Esophagus muscularis mucosa (tissue), 4 donors: ENCODE results near the gene PAX1.

Experiments
- CTCF ChIP-seq, 3 experiments: fragments of 200-600 bp in 2 of 3; fragments of 450-650 bp in 1 of 3; sonication (generic) in 2 of 3; IDR thresholded peaks; one replicate each; pipeline ENCODE4 v1.5.1; 2017 to 2019; ENCODE audit warnings: antibody characterized with exemption in 3 of 3, mild to moderate bottlenecking in 2 of 3, moderate library complexity in 1 of 3
- EP300 ChIP-seq: sonication (generic); formaldehyde crosslinking; IDR thresholded peaks from one replicate; pipeline ENCODE4 v1.6.1; 2017; ENCODE audit warnings: antibody characterized with exemption
- POLR2A ChIP-seq: fragments of 450-650 bp; IDR thresholded peaks from one replicate; pipeline ENCODE4 v1.6.1; 2017; ENCODE audit warnings: antibody characterized with exemption, moderate library complexity, mild to moderate bottlenecking, low read depth
- POLR2AphosphoS5 ChIP-seq, 2 donors: sonication (generic); formaldehyde crosslinking; IDR thresholded peaks; one replicate each; pipeline ENCODE4 v1.6.1; 2017; ENCODE audit warnings: antibody characterized with exemption in 2 of 2

GRCh38 chr20:21702553-21703470, 2.7 kb upstream of the PAX1 start:
- TF ChIP-seq POLR2A (no peak), CTCF (IDR thresholded peaks at IDR 0.05) (peak in 1 of 3 experiments; percentile 25), POLR2AphosphoS5 (IDR thresholded peaks at IDR 0.05) (no peak), EP300 (no peak)
